Inferior parietal cortex (tissue), 1 donor: ENCODE data around the gene PLA2G2D.

Source experiments
- DNase-seq: peaks from one replicate; pipeline ENCODE4 v3.0.0-alpha.2; 2016; ENCODE audit errors: extremely low spot score

PLA2G2D gene, protein sequence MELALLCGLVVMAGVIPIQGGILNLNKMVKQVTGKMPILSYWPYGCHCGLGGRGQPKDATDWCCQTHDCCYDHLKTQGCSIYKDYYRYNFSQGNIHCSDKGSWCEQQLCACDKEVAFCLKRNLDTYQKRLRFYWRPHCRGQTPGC

DNA sequence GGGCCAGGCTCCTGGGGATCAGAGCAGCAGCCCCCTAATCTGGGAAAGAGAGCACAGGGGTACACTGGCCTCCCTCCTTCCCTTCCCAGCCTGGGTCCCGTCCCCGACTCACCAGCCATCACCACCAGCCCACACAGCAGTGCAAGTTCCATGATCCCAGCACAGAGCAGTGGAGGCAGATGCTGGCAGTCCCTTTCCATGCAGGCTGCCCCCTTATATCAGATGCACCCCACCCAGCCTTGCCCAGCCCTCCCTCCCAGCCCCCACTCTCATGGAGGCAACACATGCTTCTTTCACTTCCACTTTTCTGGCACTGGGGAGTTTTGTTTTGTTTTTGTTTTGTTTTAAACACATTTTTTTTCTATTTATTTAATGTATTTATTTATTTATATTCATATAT, at the start of gene PLA2G2D:
PLA2G2D (minus strand) TSS at position 190 of the 400 bp plus-strand sequence; CDS start at position 152, 38 bp downstream.
- DNase-seq: no peak

DNA sequence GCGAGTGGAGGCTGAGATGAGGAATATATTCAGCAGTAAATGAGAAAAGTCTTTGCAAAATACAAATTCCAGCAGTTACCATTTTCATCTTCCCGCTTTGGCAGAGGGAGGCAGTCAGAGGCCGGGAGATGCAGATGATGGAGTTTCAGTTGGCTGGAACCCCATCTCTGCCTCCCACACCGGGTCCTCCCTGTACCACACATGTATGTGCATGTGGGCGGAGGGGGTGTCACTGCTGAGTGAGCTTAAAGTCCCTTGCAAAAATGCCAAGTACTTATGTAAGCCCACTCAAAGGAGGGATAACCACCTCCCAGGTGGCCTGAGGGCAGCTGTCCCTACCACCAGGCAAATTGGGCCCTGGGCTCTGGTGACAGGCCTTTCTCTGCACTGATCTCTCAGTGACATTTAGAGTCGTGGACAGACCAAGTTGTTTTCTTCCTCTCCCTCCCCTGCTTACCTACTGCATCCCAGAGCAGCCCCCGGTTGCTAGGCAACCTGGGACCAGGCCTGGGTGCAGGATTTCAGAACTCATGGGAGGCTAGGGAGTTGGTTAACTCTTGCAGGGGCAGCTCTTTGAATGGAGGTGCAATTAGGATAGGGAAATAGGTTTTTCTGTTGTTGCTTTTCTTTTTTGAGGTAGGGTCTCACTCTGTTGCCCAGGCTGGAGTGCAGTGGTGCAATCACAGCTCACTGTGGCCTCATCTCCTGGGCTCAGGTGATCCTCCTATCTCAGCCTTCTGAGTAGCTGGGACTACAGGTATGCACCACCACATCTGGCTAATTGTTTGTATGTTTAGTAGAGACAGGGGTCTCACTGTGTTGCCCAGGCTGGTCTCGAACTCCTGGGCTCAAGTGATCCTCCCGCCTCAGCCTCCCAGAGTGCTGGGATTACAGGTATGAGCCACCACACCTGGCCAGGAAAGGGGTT, 49.5 kb upstream of the PLA2G2D start:
- DNase-seq: no peak

DNA sequence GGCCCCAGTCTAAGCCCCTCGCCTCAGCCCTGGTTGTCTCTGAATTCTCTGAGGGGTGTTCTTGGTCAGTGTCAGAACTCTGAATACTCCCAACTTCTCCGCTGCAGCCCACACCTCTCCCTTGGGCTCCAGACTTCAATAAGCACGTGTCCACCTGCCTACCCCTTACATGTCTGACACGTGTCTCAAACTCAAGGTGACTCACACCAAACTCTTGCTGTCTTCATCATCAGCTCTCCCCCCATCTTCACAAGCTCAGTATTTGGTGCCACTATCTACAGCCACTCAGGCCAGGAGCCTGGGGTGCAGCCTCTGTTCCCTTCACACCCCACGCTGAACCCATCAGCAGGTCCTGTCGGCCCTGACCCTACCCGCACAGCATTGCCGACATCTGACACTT, 47.8 kb upstream of the PLA2G2D start:
- DNase-seq: no peak

DNA sequence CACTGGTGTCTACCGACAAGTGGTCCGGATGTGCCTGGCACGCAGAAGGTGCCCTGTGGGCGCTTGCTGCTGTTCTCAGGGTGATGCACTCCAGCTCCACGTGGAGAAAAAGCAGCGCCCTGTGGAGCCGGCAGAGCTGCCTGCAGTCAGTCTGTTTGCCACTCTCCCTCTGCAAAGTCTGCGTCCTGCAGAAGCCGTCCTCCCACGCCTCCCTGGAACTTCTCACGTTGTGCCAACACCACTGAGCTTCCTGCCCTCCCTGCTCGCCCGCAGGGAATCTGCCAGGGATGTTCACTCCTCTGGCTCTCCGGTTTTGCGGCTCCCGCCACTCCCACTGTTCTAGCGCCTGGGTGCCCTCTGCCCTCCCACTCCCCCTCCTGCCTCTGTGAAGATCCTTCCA, 46.7 kb upstream of the PLA2G2D start:
- DNase-seq: no peak

DNA sequence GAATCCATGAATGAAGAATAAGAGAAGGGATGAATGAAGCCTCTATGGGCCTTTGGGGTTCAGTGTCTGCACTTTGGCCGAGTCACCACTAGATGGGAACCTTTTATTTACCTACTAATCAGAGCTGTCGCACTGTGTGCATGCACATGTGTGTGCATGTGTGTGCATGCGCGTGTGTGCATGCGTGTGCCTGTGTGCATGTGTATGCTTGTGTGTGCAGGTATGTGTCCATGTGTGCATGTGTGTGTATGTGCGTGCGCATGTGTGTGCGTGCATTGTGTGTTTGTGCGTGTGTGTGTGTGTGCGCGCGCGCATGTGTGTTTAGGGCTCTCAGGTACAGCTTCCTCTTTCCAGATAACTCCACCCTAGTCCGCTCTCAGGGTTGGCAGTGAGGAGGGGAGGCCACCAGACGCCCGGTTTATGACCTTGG, 46.2 kb upstream of the PLA2G2D start:
- DNase-seq: no peak

DNA sequence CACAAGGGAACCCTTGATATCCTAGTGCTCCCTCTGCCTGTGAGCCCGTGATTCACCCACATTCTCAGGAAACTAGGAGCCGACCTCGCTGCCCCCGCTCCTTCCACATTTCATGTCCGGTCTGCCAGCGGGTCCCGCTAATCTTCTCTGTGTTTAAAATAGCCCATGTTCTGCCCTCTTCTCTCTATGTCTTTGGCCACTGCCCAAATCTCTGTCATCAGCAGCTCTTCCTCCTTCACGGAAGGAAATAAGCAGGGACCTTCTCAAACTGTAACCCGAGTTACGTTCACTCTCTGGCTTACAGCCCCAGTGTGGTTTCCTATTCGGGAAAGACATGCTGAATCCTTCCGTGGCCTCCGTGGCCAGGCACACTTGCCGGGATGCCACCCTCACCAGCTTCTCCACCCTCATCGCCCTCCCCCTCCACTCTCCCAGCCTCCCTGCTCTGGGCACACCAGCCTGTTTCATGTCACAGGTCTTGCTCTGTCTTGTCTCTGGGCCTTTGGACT, 45.4 kb upstream of the PLA2G2D start:
- no peak for DNase-seq

DNA sequence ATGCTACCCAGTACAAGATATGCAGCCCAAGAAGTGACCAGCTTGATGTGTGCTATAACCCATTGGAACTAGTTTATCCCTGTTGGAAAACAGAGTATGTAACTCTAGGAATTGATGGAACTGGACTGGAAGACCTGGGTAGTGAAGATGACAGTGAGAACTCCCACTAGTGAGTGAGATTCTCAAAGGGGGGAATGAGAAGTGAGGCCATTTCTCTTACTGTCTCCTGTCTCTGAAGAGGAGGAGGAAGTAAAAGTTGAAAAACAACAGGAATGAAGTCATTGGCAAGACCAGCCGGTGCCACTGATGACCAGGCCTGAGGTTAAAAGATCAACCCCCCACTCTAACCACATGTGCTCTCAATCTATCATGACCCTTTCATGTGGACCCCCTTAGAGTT, 40.7 kb upstream of the PLA2G2D start:
- DNase-seq: no peak

DNA sequence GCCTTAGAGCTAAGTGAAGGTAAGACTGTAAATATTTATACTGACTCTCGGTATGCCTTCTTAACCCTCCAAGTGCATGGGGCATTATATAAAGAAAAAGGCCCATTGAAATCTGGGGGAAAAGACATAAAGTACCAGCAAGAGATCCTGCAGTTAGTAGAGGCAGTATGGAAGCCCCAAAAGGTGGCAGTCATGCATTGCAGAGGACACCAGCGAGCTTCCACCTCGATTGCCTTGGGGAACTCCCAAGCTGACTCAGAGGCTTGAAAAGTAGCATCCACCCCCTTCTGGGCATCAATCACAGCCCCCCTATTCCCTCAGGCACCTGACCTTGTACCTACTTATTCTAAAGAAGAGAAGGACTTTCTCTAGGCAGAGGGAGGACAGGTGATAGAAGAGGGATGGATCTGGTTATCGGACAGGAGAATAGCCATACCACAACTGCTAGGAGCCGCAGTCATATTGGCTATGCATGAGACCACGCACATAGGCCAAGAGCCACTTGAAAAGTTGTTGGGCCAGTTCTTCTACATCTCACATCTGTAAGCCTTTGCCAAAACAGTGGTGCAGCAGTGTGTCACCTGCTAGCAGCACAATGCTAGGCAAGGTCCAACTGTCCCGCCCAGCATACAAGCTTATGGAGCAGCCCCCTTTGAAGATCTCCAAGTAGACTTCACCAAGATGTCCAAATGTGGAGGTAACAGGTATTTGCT, 39.2 kb upstream of the PLA2G2D start:
- no peak for DNase-seq

DNA sequence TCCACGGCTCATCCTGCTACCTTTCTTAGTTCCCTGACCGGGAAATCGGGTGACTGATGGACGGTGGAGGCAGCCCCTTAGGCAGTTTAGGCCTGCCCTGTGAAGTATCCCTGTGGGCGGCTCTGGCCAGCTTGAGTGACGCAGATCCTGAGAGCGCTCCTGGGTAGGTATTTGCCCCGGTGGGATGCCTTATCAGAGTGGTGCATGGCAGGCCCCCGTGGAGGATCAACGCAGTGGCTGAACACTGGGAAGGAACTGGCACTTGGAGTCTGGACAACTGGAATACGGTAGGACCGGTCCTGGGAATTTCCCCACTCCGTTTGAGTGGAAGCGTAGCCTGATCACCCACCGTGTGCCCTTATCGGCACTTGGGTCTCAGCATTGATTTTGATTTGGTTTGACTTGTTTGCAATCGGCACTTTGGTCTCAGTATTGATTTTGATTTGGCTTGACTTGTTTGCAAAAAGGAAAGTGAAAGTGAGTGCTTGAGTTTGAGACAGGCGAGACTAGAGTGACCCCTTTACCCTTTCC, 35.0 kb upstream of the PLA2G2D start:
- DNase-seq: no peak

DNA sequence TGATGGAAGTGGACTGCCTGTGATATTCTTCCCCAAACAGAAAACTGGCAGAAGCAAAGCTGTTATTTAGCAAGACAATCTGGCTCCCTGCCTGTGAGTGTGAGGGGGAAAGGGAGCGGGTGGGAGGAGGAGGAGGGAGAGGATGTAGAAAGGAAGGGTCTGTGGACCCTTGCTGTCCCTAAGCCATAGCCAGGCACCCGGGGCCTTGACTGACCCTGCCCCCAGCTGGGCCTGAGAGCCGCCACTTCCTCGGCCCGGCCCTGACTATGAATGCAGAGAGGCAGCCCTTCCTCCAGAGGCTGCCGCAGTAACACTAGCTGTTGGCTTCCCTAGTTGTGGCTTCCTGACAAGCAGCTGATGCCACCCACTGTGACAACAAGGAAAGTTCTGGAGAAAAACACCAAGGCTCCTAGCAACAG, 33.7 kb upstream of the PLA2G2D start:
- peak; percentile 66 for DNase-seq

DNA sequence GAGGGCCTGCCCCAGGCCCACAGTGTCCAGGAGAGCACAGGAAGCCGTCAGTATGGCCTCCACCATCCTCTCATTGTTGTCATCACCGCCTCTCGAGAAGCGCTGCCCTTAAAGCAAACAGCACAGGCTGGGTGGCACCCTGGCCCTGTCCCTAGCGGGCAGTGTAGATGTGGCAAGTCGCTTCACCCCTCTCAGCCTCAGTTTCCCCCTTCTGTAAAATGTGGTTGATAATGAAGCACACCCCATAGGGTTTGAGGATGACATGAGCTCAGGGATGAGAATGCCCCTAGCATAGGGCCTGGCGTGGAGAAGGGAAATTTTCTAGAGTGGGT, 33.2 kb upstream of the PLA2G2D start:
- DNase-seq: no peak

DNA sequence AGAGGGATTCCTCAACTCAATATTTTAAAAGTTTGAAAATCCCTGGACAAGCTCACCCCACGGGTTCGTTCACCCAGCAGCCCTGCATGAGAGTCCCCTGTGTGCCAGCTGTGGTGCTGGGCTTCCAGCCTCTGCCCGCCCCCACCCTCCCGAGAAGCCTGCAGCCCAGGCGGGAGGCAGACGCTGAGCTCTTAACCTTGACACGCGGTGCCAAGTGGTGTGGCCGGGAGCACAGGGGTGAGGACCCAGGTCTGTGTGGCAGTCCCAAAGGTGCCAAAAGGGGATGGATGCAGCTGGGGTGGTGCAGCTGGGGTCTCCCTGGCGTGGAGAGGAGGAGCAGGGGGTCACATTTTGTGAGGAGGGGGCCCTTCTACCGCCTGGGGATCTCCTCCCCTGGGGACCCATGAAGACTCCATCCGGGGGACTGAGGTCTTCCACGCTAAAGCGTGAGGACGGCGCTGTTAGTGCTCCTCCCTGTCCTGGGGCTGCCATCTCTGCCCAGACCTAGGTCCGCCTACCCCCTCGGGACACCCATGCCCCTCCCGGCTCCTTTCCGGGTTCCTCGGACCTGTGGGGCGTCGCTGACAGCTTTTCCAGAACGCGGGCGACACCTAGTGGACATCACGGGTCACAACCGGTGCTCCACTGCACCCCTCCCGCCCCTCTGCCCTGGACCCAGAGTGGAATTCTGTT, 32.7 kb upstream of the PLA2G2D start:
- DNase-seq: peak; percentile 77

DNA sequence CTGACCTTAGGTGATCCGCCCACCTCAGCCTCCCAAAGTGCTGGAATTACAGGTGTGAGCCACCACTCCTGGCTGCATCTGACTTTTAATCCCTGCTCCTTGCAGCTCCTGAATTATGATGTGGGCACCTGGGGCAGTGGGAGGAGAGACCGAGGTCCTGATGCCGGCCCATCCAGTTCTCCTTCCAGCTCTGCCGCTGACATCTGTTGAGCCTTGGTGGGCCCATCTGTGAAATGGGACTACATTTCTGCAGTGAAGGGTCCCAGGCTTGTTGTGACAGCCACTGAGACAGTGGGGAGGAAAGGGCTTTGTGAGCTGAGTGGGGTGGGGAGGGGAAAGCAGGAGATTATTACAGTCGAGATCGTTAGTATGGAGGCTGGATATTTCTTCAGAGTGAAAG, 31.6 kb upstream of the PLA2G2D start:
- no peak for DNase-seq

DNA sequence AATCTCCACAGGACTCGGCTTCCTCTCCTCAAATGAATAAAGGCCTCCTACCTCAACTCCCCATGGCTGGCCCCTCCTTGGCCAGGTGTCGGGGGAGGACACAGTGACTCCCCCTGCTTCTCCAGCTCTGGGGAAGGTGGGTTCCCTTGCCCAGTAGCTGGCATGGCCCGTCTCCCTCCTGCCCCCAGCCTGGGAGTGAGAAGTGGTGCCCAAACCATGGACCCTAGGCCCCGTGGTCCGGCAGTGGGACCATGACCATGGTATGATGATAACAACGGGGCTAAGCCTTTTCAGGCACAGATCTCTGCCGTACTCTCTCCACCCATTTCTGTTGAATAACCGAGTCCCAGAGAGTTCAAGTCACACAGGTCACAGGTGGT, 31.0 kb upstream of the PLA2G2D start:
- no peak for DNase-seq

DNA sequence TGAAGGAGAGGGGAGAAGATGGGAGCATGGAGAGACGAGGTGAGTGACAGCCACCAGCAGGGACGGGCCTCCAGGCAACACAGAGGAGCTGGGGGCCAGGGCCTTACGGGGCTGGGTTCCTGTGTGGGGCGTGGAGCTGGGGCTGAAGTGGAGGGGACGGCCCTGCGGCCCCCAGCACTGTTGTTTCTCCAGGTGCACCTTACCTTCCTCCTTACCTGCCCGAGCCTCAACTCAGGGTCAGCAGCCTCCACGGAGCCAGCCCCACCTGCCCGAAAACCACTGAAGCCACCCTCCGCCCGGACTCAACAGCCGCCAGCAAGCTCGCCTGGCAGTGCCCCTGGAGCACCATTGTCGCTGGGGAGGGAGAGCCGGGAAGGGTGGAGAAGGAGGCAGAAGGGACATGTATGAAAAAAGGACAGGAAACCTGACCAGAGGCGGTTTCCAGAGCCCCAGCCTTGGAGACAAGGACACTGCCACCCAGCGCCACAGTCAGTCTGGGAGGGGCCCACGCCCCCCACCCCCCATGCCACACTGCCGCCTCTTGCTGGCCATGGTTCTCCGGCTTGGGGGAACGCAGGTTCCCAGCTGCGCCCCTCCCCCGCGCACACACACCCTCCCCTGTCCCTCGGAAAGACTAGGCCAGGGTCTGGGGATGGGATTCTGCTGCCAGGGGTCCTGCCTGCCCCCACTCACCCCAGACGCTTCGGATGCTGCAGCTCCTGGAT, 30.4 kb upstream of the PLA2G2D start:
- DNase-seq: no peak

DNA sequence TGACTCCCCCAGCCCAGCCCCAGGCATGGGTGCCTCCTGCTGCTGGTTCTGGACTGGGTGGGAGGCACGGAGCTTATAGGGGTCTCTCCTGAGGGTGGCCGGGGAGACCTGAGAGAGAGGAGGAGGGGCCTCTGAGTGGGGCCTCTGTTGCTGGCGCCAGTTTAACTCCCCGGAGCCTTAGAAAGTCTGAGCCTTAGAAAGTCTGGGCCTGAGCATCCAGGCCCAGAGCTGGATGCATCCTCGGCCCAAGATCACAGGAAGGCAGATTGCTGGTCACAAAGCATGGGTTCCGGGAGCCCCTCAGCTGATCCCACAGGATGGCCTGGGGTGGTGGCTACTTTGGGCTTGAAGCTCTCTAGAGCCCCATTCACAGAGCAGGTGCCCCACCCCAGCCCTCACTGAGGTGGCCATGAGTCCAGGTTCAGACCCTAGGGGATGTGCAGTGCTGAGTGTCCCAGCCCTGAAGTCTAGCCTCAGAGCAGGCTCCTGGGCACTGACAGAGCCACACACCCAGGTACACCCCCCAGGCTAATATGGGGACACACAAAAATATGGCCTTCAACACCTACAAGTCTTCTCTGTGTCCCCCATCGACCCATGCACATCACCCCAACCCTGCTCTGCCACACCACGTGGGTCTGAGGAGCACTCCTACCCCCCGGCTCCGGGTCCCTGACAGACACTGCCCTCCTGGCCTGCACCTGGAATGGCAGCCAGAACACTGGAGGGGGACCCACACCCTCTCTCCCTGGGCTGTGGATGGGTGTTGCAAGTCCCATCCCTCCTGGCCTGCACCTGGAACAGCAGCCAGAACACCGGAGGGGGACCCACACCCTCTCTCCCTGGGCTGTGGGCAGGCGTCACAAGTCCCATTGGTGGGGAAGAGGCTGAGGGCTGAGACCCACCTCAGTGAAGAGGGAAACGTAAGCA, 29.5 kb upstream of the PLA2G2D start:
- DNase-seq: no peak

DNA sequence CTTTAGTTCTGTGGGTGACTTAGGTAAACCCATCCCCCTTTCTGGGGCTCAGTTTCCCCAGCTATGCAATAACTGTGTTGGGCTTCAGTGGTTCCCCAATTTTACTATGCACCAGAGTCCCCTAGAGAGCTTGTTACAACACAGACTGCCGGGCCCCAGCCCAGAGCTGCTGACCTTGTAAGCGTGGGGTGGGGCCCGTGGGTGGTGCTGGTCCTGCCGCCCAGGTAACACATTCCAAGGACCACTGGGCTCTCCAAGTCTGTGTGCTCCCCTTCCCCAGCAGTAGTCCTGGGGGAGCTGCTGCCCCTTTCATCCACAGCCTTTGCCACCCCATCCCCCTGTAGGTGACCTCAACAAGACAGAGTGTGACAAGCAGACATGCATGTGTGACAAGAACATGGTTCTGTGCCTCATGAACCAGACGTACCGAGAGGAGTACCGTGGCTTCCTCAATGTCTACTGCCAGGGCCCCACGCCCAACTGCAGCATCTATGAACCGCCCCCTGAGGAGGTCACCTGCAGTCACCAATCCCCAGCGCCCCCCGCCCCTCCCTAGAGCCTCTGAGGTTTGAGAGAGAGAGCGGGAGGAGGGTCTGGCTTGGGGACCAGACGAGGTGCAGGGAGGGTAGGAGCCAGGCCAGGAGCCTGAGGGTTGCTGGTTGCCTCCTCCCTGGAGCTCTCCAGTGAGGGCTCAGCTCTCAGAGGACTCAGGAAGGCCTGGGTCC, 28.7 kb upstream of the PLA2G2D start:
- DNase-seq: no peak

DNA sequence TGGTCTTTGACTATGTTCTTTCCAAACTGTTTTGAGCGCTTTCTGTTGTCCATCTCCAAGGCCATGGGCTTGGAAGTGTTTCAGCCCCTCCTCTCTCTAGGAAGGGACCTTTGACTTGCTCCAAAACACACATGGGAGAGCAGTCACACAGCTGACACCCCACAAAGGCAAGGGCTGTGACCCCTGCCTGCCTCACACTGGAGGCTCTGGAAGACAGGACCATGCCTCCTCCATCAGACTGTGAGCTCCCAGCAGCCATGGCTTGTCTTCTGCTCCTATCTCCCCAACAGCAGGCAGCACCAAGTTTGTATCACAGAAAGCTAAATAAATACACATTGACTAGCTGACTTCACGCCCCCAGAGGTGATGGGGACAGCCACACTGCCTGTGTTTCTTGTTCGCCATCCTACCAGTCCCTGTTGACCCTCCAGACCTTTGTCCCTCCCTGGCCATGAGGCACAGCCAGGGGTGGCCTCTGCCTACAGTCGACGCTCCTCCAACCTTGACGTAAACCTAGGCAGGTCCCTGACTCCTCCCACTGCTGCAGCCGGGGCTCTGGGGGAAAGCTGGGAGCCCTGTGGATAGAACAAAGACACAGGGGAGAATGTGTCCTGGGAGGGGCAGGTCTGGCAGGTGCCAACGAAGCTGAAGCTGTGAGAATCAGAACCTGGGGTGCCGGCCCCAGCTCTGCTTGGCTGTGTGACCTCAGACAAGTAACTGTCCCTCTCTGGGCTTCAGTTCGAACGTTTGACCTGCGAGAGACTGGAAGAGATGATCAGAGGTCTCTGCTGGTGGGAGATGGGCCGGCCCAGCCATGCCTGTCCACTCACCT, 24.6 kb upstream of the PLA2G2D start:
- DNase-seq: no peak
